Psoas muscle (tissue), 8 donors: ENCODE measurements around the gene MAGI2. TPM values are rescaled to one million over a fixed set of nuclear protein-coding genes. Genes with fewer than 3 reads are reported as not detected.
A peak's percentile ranks its signal among the peaks of the same experiment; 100 is the strongest.

Experiments
- ATAC-seq, 4 donors: fragments of 200-7000 bp; cut with Tn5 transposase; one replicate each; pipeline ENCODE4 v1.9.1; 2020; ENCODE audit warnings: moderate library complexity in 3 of 4, mild to moderate bottlenecking in 2 of 4
- DNase-seq, 2 donors: peaks; one replicate each; pipeline ENCODE4 v3.0.0-alpha.2; 2020
- H3K27ac ChIP-seq: fragments of 200-600 bp; one replicate; pipeline ENCODE4 v1.8.0; 2022
- H3K27me3 ChIP-seq, 3 donors: fragments of 200-600 bp in 1 of 3; one replicate each; pipeline versions ENCODE4 v1.6.1 to v1.8.0; 2013 to 2022; ENCODE audit warnings: low read length in 2 of 3, mild to moderate bottlenecking in 2 of 3, moderate library complexity in 1 of 3; ENCODE audit not compliant: insufficient read depth in 3 of 3
- H3K36me3 ChIP-seq, 2 donors: fragments of 200-600 bp in 1 of 2; one replicate each; pipeline versions ENCODE4 v1.6.1 to v1.8.0; 2013 to 2022; ENCODE audit warnings: low read depth in 1 of 2, mild to moderate bottlenecking in 1 of 2, moderate library complexity in 1 of 2; ENCODE audit not compliant: insufficient read depth in 1 of 2
- H3K4me1 ChIP-seq: fragments of 200-600 bp; one replicate; pipeline ENCODE4 v1.8.0; 2022
- H3K4me3 ChIP-seq: fragments of 200-600 bp; one replicate; pipeline ENCODE4 v1.8.0; 2022; ENCODE audit warnings: mild to moderate bottlenecking
- H3K9me3 ChIP-seq: fragments of 200-600 bp; one replicate; pipeline ENCODE4 v1.8.0; 2022
- CTCF ChIP-seq: fragments of 200-600 bp; IDR thresholded peaks from one replicate; pipeline ENCODE4 v1.8.0; 2022; ENCODE audit warnings: antibody characterized with exemption
- WGBS, 3 donors: extraction: QIAGEN DNeasy Blood & Tissue Kit; methylation state at CpG; one replicate each; pipeline versions ENCODE4 v1.1.6 to v1.1.7; 2013; 5-methylcytosine and 5-hydroxymethylcytosine counted together
- intact Hi-C, 2 donors: fragments of 100-400 bp; cut with DNase I; formaldehyde crosslinking; loops; one replicate each; pipeline versions ENCODE4 v1.11.0 to v1.14.2; 2022
- polyA plus RNA-seq, 3 donors: library from polyadenylated mRNA; stranded (reverse); fragments of 200-250 nt; gene quantifications; one replicate each; pipeline ENCODE4 v1.2.3, GENCODE V29; 2013
- total RNA-seq, 4 donors: library from RNA; stranded (reverse); fragmentation: NEBNext Ultra II Directional in 2 of 4; extraction: Animal tissue kit (Norgen Biotek cat#: 25700) in 2 of 4; gene quantifications; one replicate each; pipeline versions ENCODE4 v1.2.1 to v1.2.4, GENCODE V29; 2021 to 2023
- donor health status: healthy with polysubstance abuse.
- donor health status: DM: no; HTN: no; CAD: no; lungs with moderate emphysema.
- donor health status: Bipolar disorder and iron deficiency.
- donor health status: healthy.
- donor health status: DM: yes; HTN: yes; CAD: no.
- donor health status: DM: no; HTN: no; CAD: no.
- donor health status: DM: no; HTN: no; CAD: no.
- donor health status: DM: yes; HTN: yes; CAD: no.

MAGI2 gene
- total and polyA plus RNA-seq, 7 donors, result 0.46 to 2.5 (median 1.4) TPM

- no peaks in the 10 kb centered on the region for H3K27me3 ChIP-seq
- 78 to 79% (median 78%) methylated on average over 4 of the region's 4 CpGs for WGBS, 3 donors
- no peaks in the 10 kb centered on the region for H3K9me3 ChIP-seq
- H3K4me3 ChIP-seq, result no peak overlapping the region
- no peaks in the 10 kb centered on the region for H3K36me3 ChIP-seq
- H3K27ac ChIP-seq, result no peak overlapping the region
- ATAC-seq (no peak), DNase-seq (no peak)
- intact Hi-C loops, result no loop called here
- no peaks in the 10 kb centered on the region for H3K4me1 ChIP-seq
- TF ChIP-seq CTCF, result no peak
Measured at GRCh38 chr7:78153285-78153684, 1300.2 kb downstream of the MAGI2 start.

- TF ChIP-seq CTCF, result no peak
- 25 to 68% (median 49%) methylated on average over 3 of the region's 3 CpGs for WGBS, 3 donors
- H3K27me3 ChIP-seq, result no peaks in the 10 kb centered on the region
- H3K9me3 ChIP-seq, result no peaks in the 10 kb centered on the region
- H3K4me3 ChIP-seq, result no peak overlapping the region
- peak; percentile 43 to 91 (median 80) for ATAC-seq
- no peaks in the 10 kb centered on the region for H3K4me1 ChIP-seq
- no peaks in the 10 kb centered on the region for H3K36me3 ChIP-seq
- H3K27ac ChIP-seq, result no peak overlapping the region
- no peak for DNase-seq
- intact Hi-C loops, result no loop called here
Measured at GRCh38 chr7:78151229-78151628, 1302.2 kb downstream of the MAGI2 start.

- Histone ChIP-seq H3K27me3 (no peaks in the 10 kb centered on the region), H3K27ac (no peak overlapping the region), H3K4me3 (no peak overlapping the region), H3K4me1 (no peaks in the 10 kb centered on the region), H3K36me3 (no peaks in the 10 kb centered on the region), H3K9me3 (no peaks in the 10 kb centered on the region)
- TF ChIP-seq CTCF, result no peak
- ATAC-seq (peak in 3 of 4 donors; percentile 49 to 60 (median 57)), DNase-seq (no peak)
- 65 to 81% (median 73%) methylated on average over 1 of the region's 1 CpG for WGBS, 3 donors
- intact Hi-C loops, result no loop called here
Measured at GRCh38 chr7:78149787-78150186, 1303.7 kb downstream of the MAGI2 start.

- no peak overlapping the region for H3K4me3 ChIP-seq
- DNase-seq (no peak), ATAC-seq (no peak)
- no peaks in the 10 kb centered on the region for H3K27me3 ChIP-seq
- 96 to 98% (median 98%) methylated on average over 1 of the region's 1 CpG for WGBS, 3 donors
- H3K4me1 ChIP-seq, result no peaks in the 10 kb centered on the region
- H3K27ac ChIP-seq, result no peak overlapping the region
- H3K9me3 ChIP-seq, result no peaks in the 10 kb centered on the region
- H3K36me3 ChIP-seq, result no peaks in the 10 kb centered on the region
- TF ChIP-seq CTCF, result no peak
- intact Hi-C loops, result no loop called here
Measured at GRCh38 chr7:78148166-78148894, 1305.1 kb downstream of the MAGI2 start.

- intact Hi-C loops, result no loop called here
- no peak for ATAC-seq
- DNase-seq, result no peak
Measured at GRCh38 chr7:78146546-78146945, 1306.9 kb downstream of the MAGI2 start.

More at GRCh38 chr7:78146546-78146945, 1306.9 kb downstream of the MAGI2 start:
- no peak overlapping the region for H3K4me3 ChIP-seq
- H3K4me1 ChIP-seq, result no peaks in the 10 kb centered on the region
- no peaks in the 10 kb centered on the region for H3K36me3 ChIP-seq
- no peaks in the 10 kb centered on the region for H3K27me3 ChIP-seq
- H3K9me3 ChIP-seq, result no peaks in the 10 kb centered on the region
- no peak overlapping the region for H3K27ac ChIP-seq
- TF ChIP-seq CTCF, result no peak
